Body of pancreas (tissue), 4 donors: Measurements from ENCODE around the gene SIPA1L3.

Source experiments
- POLR2A ChIP-seq, 3 donors: fragments of 450-650 bp; IDR thresholded peaks; one replicate each; pipeline ENCODE4 v1.6.1; 2016; ENCODE audit warnings: antibody characterized with exemption in 3 of 3, mild to moderate bottlenecking in 2 of 3
- TF ChIP-seq, protein P1 (sequence below), 7 experiments: fragments of 450-650 bp in 4 of 7; fragments of 200-600 bp in 3 of 7; sonication (generic) in 3 of 7; IDR thresholded peaks; one replicate each; pipeline ENCODE4 v1.5.1; 2016 to 2019; ENCODE audit warnings: antibody characterized with exemption in 7 of 7

GRCh38 chr19:38228491-38229439, 321.8 kb downstream of the SIPA1L3 start:
- no peak for TF ChIP-seq POLR2A (IDR thresholded peaks at IDR 0.05)
- TF ChIP-seq, protein P1, sequence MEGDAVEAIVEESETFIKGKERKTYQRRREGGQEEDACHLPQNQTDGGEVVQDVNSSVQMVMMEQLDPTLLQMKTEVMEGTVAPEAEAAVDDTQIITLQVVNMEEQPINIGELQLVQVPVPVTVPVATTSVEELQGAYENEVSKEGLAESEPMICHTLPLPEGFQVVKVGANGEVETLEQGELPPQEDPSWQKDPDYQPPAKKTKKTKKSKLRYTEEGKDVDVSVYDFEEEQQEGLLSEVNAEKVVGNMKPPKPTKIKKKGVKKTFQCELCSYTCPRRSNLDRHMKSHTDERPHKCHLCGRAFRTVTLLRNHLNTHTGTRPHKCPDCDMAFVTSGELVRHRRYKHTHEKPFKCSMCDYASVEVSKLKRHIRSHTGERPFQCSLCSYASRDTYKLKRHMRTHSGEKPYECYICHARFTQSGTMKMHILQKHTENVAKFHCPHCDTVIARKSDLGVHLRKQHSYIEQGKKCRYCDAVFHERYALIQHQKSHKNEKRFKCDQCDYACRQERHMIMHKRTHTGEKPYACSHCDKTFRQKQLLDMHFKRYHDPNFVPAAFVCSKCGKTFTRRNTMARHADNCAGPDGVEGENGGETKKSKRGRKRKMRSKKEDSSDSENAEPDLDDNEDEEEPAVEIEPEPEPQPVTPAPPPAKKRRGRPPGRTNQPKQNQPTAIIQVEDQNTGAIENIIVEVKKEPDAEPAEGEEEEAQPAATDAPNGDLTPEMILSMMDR (IDR thresholded peaks at IDR 0.05): no peak
